Upper lobe of left lung (tissue), 4 donors: ENCODE data around the gene IRAK1.

Source experiments
- CTCF ChIP-seq, 6 experiments: fragments of 450-650 bp in 4 of 6; fragments of 200-600 bp in 2 of 6; sonication (generic) in 2 of 6; IDR thresholded peaks; one replicate each; pipeline ENCODE4 v1.5.1; 2016 to 2019; ENCODE audit warnings: antibody characterized with exemption in 6 of 6
- POLR2A ChIP-seq, 4 donors: fragments of 450-650 bp; IDR thresholded peaks; one replicate each; pipeline ENCODE4 v1.5.1; 2016 to 2017; ENCODE audit warnings: antibody characterized with exemption in 4 of 4, mild to moderate bottlenecking in 2 of 4

GRCh38 chrX:153974003-153974725 lies 45.5 kb downstream of the IRAK1 start:
- TF ChIP-seq CTCF (IDR thresholded peaks at IDR 0.05) = no peak
- no peak for TF ChIP-seq POLR2A (IDR thresholded peaks at IDR 0.05)
